ENCODE data around the gene MPPED1. TPM values are rescaled to one million over a fixed set of nuclear protein-coding genes. Genes with fewer than 3 reads are reported as not detected.

MPPED1 gene
- total RNA-seq, 1 experiment from 2014 or later: not detected

- intact Hi-C loops (cut with micrococcal nuclease; ENCODE audit: unreplicated experiment): no loop called here
- TF ChIP-seq EZH2 (IDR thresholded peaks at IDR 0.05; ENCODE audit: low read depth) (0 out of 2 replicates have a peak, but pooled peaks have one; percentile 33), CTCF (conservative IDR thresholded peaks at IDR 0.05) (no peak)
- BruUV-seq (replicated peaks): no TSS peak
- Histone ChIP-seq H3K36me3 (ENCODE audit: low read depth) (no peaks in the 10 kb centered on the region), H3K9me2 (ENCODE audit: insufficient read depth) (no peaks in the 10 kb centered on the region), H3K4me3 (no peak overlapping the region), H3K27me3 (ENCODE audit: insufficient read depth, low read depth) (peaks cover 92% of the 10 kb centered on the region), H4K20me1 (ENCODE audit: insufficient read depth) (no peaks in the 10 kb centered on the region), H2AFZ (no peak overlapping the region), H3K9me3 (ENCODE audit: insufficient read depth, low read depth) (no peaks in the 10 kb centered on the region), H3K27ac (no peak overlapping the region), H3K79me2 (ENCODE audit: low read depth) (no peaks in the 10 kb centered on the region), H3K4me1 (replicated peaks; ENCODE audit: insufficient read depth) (no peaks in the 10 kb centered on the region), H3K4me2 (no peak overlapping the region), H3F3A (ENCODE audit: insufficient read depth, low read depth) (no peaks in the 10 kb centered on the region)
- DNase-seq: no peak
- POLR2A ChIA-PET (ENCODE audit: unreplicated experiment): no interaction called here
- CTCF ChIA-PET: no interaction called here
These were observed 16.7 kb downstream of the MPPED1 start for GRCh38 chr22:43428521-43428920.

DNA sequence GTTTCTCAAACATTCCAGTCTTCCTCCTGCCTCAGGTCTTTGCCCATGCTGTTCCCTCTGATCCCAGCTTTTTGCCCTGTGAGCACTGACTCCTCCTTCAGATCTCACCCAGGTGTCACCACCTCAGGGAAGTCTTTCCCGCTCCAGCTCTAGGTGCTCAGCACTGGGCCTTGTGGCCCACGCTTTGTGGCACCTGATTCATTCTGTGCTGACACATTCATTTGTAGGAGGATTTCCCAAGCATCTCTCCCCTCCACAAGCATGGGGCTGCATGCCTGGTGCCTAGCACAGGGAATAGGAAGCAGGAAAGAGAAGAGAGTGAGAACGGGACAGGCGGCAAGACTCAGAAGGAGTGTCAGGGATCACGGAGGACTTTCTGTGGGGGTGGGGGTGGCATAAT is 17.6 kb downstream of the MPPED1 start:
- no peaks in the 10 kb centered on the region for H3K9me3 ChIP-seq (ENCODE audit: insufficient read depth, low read depth)
- H3K79me2 ChIP-seq (ENCODE audit: low read depth): no peaks in the 10 kb centered on the region
- ChIA-PET POLR2A (ENCODE audit: unreplicated experiment) (no interaction called here), CTCF (no interaction called here)
- no peak overlapping the region for H3K4me2 ChIP-seq
- peaks cover 92% of the 10 kb centered on the region for H3K27me3 ChIP-seq (ENCODE audit: insufficient read depth, low read depth)
- no peak overlapping the region for H2AFZ ChIP-seq
- BruUV-seq (replicated peaks): no TSS peak
- H3K27ac ChIP-seq: no peak overlapping the region
- no peaks in the 10 kb centered on the region for H3K36me3 ChIP-seq (ENCODE audit: low read depth)
- H3K9me2 ChIP-seq (ENCODE audit: insufficient read depth): no peaks in the 10 kb centered on the region
- no peaks in the 10 kb centered on the region for H3F3A ChIP-seq (ENCODE audit: insufficient read depth, low read depth)
- H3K4me1 ChIP-seq (replicated peaks; ENCODE audit: insufficient read depth): no peaks in the 10 kb centered on the region
- no peaks in the 10 kb centered on the region for H4K20me1 ChIP-seq (ENCODE audit: insufficient read depth)
- intact Hi-C loops (cut with micrococcal nuclease; ENCODE audit: unreplicated experiment): no loop called here
- no peak for DNase-seq
- TF ChIP-seq EZH2 (IDR thresholded peaks at IDR 0.05; ENCODE audit: low read depth) (no peak), CTCF (conservative IDR thresholded peaks at IDR 0.05) (no peak)
- H3K4me3 ChIP-seq: no peak overlapping the region

GRCh38 chr22:43431808-43432554 is 20.2 kb downstream of the MPPED1 start:
- H3K27ac ChIP-seq: no peak overlapping the region
- H3F3A ChIP-seq (ENCODE audit: insufficient read depth, low read depth): no peaks in the 10 kb centered on the region
- H3K36me3 ChIP-seq (ENCODE audit: low read depth): no peaks in the 10 kb centered on the region
- TF ChIP-seq CTCF (conservative IDR thresholded peaks at IDR 0.05) (no peak), EZH2 (IDR thresholded peaks at IDR 0.05; ENCODE audit: low read depth) (no peak)
- H3K4me3 ChIP-seq: no peak overlapping the region
- H3K4me1 ChIP-seq (replicated peaks; ENCODE audit: insufficient read depth): no peaks in the 10 kb centered on the region
- no peaks in the 10 kb centered on the region for H3K79me2 ChIP-seq (ENCODE audit: low read depth)
- DNase-seq: no peak
- H3K4me2 ChIP-seq: no peak overlapping the region
- no peaks in the 10 kb centered on the region for H4K20me1 ChIP-seq (ENCODE audit: insufficient read depth)
- no peaks in the 10 kb centered on the region for H3K9me3 ChIP-seq (ENCODE audit: insufficient read depth, low read depth)
- no TSS peak for BruUV-seq (replicated peaks)
- intact Hi-C loops (cut with micrococcal nuclease; ENCODE audit: unreplicated experiment): no loop called here
- peaks cover 93% of the 10 kb centered on the region for H3K27me3 ChIP-seq (ENCODE audit: insufficient read depth, low read depth)
- no peaks in the 10 kb centered on the region for H3K9me2 ChIP-seq (ENCODE audit: insufficient read depth)
- POLR2A ChIA-PET (ENCODE audit: unreplicated experiment): no interaction called here
- H2AFZ ChIP-seq: no peak overlapping the region
- CTCF ChIA-PET: no interaction called here
